RWPE2 (cell line): Measurements from ENCODE around the gene ITGAE.

ENCODE experiments used
- ATAC-seq: fragments of 200-7000 bp; cut with Tn5 transposase; 3 replicates; pipeline ENCODE4 v1.9.1; 2021; ENCODE audit warnings: low read depth
- DNase-seq: peaks from one replicate; pipeline ENCODE4 v3.0.0-alpha.2; 2020; ENCODE audit warnings: low spot score
- H3K27ac ChIP-seq: fragments of 450-650 bp; 2 replicates; pipeline ENCODE4 v1.5.1; 2017; ENCODE audit warnings: mild to moderate bottlenecking; ENCODE audit not compliant: poor library complexity, severe bottlenecking
- H3K27me3 ChIP-seq: fragments of 250-450 bp; sonication (Bioruptor Pico); 2 replicates; pipeline ENCODE4 v1.5.1; 2021; ENCODE audit warnings: mild to moderate bottlenecking, moderate library complexity; ENCODE audit not compliant: insufficient read depth, poor library complexity, severe bottlenecking
- H3K36me3 ChIP-seq: fragments of 250-450 bp; sonication (Bioruptor Pico); 2 replicates; pipeline ENCODE4 v1.5.1; 2020; ENCODE audit warnings: low read depth, mild to moderate bottlenecking, moderate library complexity
- H3K4me1 ChIP-seq: fragments of 250-450 bp; sonication (Bioruptor Pico); 2 replicates; pipeline ENCODE4 v1.5.1; 2021; ENCODE audit warnings: mild to moderate bottlenecking, moderate library complexity; ENCODE audit not compliant: insufficient read depth, poor library complexity, severe bottlenecking
- H3K4me3 ChIP-seq: fragments of 250-450 bp; sonication (Bioruptor Pico); 2 replicates; pipeline ENCODE4 v1.5.1; 2021; ENCODE audit warnings: mild to moderate bottlenecking, moderate library complexity; ENCODE audit not compliant: severe bottlenecking
- H3K9me3 ChIP-seq: fragments of 250-450 bp; sonication (Bioruptor Pico); 2 replicates; pipeline ENCODE4 v1.5.1; 2021; ENCODE audit warnings: mild to moderate bottlenecking, moderate library complexity; ENCODE audit not compliant: severe bottlenecking
- TF ChIP-seq, protein P1 (sequence below): fragments of 450-650 bp; IDR thresholded peaks from one replicate; pipeline ENCODE4 v1.5.1; 2017; ENCODE audit warnings: mild to moderate bottlenecking, moderate library complexity; ENCODE audit not compliant: poor library complexity, severe bottlenecking

Gene ITGAE

DNA sequence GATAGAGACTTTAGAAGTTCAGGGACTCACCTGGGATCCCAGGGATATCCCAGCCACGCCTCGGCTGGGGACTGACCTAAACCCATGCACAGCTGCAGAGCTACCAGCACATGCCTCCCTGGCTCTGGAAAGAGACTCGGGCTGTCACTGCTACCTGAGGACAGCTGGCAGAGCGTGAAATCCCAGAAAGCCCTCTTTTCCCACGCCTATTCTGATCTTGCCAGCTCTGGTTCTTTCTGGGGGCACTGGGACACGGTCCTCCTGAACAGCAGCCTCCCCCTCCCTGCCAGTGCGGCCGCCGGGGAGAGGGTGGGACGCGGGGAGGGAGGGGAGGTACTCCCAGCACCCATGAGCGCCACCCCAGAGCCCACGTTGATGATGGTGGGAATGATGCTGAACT is 115.8 kb downstream of the ITGAE start:
- Histone ChIP-seq H3K36me3 (no peaks in the 10 kb centered on the region), H3K4me1 (no peaks in the 10 kb centered on the region), H3K4me3 (no peak overlapping the region), H3K9me3 (no peaks in the 10 kb centered on the region), H3K27ac (no peak overlapping the region), H3K27me3 (no peaks in the 10 kb centered on the region)
- ATAC-seq (peak; percentile 38; the same call in 1 of the 3 replicates), DNase-seq (no peak)
- TF ChIP-seq, protein P1, sequence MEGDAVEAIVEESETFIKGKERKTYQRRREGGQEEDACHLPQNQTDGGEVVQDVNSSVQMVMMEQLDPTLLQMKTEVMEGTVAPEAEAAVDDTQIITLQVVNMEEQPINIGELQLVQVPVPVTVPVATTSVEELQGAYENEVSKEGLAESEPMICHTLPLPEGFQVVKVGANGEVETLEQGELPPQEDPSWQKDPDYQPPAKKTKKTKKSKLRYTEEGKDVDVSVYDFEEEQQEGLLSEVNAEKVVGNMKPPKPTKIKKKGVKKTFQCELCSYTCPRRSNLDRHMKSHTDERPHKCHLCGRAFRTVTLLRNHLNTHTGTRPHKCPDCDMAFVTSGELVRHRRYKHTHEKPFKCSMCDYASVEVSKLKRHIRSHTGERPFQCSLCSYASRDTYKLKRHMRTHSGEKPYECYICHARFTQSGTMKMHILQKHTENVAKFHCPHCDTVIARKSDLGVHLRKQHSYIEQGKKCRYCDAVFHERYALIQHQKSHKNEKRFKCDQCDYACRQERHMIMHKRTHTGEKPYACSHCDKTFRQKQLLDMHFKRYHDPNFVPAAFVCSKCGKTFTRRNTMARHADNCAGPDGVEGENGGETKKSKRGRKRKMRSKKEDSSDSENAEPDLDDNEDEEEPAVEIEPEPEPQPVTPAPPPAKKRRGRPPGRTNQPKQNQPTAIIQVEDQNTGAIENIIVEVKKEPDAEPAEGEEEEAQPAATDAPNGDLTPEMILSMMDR, result no peak

DNA sequence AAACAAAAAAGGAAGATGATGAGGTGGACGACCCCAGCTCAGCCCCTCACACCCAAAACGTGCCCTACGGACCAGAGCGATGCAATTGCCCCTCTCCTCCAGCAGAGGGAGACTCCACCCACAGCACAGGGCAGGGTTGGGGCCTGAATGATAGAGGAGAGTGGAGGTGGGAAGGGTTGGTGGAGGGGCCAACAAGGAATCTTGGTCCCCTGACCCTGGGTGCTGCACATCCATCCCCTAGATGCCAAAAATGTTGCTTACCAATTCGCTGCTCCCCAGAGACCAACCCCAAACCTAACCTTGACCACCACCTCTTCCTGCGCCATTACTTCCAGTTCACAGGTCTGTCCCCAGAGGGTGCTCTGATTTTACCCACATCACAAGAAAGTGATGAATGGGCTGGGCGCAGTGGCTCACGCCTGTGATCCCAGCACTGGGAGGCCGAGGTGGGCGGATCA is 117.9 kb downstream of the ITGAE start:
- DNase-seq, result no peak
- TF ChIP-seq, protein P1, result peak; percentile 79
- Histone ChIP-seq H3K27ac (no peak overlapping the region), H3K4me1 (no peaks in the 10 kb centered on the region), H3K36me3 (no peaks in the 10 kb centered on the region), H3K9me3 (no peaks in the 10 kb centered on the region), H3K27me3 (no peaks in the 10 kb centered on the region), H3K4me3 (no peak overlapping the region)
- peak; percentile 50; the same call in 2 of the 3 replicates for ATAC-seq

DNA sequence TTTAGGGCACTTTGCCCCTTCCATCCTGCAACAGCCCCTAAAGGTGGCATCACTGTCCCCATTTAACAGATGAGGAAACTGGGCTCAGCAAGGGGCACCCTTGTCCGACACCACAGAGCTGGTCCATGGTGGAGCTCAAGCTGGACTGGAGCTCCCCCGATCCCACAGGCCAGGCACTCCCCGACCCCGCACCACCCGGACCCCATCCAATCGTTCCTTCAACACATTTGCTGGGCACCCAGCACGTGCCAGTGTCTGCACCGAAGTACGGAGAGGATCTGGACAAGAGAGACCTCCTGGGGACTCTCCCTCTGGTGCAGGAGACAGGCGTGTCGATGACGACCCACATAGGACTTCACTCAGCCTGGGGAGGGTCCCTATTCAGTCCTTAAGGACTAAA is 119.0 kb downstream of the ITGAE start:
- no peak for DNase-seq
- no peaks in the 10 kb centered on the region for H3K9me3 ChIP-seq
- no peak overlapping the region for H3K27ac ChIP-seq
- H3K4me3 ChIP-seq, result no peak overlapping the region
- no peaks in the 10 kb centered on the region for H3K36me3 ChIP-seq
- H3K27me3 ChIP-seq, result no peaks in the 10 kb centered on the region
- TF ChIP-seq, protein P1, result no peak
- no peaks in the 10 kb centered on the region for H3K4me1 ChIP-seq
- ATAC-seq, result no peak

DNA sequence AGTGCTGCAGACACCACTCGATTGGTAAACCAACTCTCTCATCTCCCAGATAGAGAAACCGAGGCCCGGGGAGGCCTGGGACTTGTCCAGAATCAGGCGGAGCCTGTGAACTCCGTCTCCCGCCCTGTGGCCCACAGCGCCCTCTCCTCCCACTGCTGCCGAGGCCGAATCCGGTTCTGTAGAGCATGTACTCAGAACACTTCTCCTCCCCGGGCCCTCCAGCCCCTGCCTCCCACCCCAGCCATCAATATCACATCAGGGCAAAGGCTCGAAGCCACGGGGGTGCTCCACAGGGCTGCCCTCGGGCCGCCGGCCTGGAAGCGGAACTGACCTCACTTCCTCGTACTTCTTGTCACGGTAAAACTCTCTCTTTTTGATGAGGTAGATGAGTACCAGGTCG is 119.4 kb downstream of the ITGAE start:
- no peak overlapping the region for H3K4me3 ChIP-seq
- no peaks in the 10 kb centered on the region for H3K4me1 ChIP-seq
- H3K36me3 ChIP-seq, result no peaks in the 10 kb centered on the region
- TF ChIP-seq, protein P1, result no peak
- no peak overlapping the region for H3K27ac ChIP-seq
- DNase-seq (no peak), ATAC-seq (no peak)
- H3K9me3 ChIP-seq, result no peaks in the 10 kb centered on the region
- no peaks in the 10 kb centered on the region for H3K27me3 ChIP-seq

DNA sequence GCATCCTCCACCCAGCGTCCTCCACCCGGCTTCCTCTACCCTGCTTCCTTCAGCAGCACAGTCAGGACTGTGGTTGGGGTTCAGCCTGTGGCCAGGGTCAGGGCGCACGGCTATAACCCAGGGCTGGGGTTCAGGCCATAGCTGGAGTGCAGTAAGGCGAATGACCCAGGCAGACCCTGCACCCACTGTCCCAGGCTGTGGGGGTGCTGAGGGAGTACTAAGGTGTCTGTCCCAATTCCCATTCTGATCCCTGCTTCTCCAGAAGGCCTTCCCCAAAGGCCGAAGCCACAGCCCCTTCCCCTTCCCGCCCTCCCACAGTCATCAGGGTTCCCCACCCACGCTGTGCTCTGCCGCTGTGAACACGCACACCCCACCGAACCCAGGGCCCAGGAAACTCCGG is 119.9 kb downstream of the ITGAE start:
- no peaks in the 10 kb centered on the region for H3K36me3 ChIP-seq
- no peak overlapping the region for H3K27ac ChIP-seq
- no peaks in the 10 kb centered on the region for H3K9me3 ChIP-seq
- no peaks in the 10 kb centered on the region for H3K27me3 ChIP-seq
- no peak overlapping the region for H3K4me3 ChIP-seq
- no peak for ATAC-seq
- DNase-seq, result no peak
- H3K4me1 ChIP-seq, result no peaks in the 10 kb centered on the region
- TF ChIP-seq, protein P1, result no peak
